ENCODE data around the gene REC114. TPM values are rescaled to one million over a fixed set of nuclear protein-coding genes. Genes with fewer than 3 reads are reported as not detected.

REC114 gene
- total and polyA plus RNA-seq, 10 of the 15 experiments (the other 5 are each of a cell fraction or from before 2014, with no cell fraction given): not detected

DNA sequence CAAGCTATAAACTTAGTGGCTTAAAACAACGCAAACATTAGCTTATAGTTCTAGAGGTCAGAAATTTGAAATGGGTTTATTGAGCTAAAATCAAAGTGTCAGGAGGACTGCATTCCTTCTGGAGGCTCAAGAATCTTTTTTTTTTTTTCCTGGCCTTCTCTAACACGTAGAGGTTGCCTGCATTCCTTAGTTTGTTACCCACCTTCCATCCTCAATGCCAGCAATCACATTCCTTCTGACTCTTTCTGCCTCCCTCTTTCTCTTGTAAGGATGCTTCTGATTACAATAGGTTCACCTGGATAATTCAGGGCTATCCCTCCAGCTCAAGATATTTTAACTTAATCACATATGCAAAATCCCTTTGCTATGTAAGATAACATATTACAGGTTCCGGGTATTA is 24.8 kb downstream of the REC114 start (continued):
- TF ChIP-seq ZBTB4 (CRISPR knock-in tag; IDR thresholded peaks at IDR 0.05): no peak
- TF ChIP-seq NFYB (IDR thresholded peaks at IDR 0.05; ENCODE audit: insufficient read depth, low read depth, low read length): no peak
- no peak for TF ChIP-seq ZNF384 (IDR thresholded peaks at IDR 0.05; ENCODE audit: borderline replicate concordance, low read depth, low read length)
- TF ChIP-seq FOXK2 (IDR thresholded peaks at IDR 0.05): no peak
- TF ChIP-seq CBX5 (IDR thresholded peaks at IDR 0.05; ENCODE audit: low read depth): no peak
- no peak for TF ChIP-seq EED (IDR thresholded peaks at IDR 0.05; ENCODE audit: low read depth)
- TF ChIP-seq NFIC (IDR thresholded peaks at IDR 0.05; ENCODE audit: low read depth, low read length): no peak
- no peak for TF ChIP-seq NRF1 (conservative IDR thresholded peaks at IDR 0.05; ENCODE audit: low read depth, low read length)
- no peak for TF ChIP-seq CUX1 (IDR thresholded peaks at IDR 0.05; ENCODE audit: insufficient replicate concordance, low read depth, low read length)

Measured in GM12878 (cell line).